ENCODE measurements around the gene PODNL1.

Gene PODNL1

DNA sequence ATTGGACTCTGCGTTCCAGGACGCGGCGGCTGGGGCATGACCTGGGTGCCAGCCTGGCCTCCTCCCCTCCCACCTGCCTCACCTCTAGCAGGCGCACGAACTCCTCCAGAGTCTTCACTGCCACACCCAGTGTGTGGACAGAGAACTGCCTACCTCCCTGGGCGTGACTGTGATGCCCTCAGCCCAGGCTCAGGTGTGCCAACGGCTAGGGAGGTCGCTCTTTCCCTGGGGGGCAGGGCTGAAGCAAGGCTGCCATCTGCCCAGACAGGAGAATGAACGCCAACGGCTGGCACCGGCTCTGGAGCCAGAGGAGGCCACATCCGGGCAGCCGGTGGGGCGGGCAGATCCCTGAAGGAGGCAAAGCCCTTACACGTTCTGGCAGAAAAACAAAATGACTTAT lies 49.9 kb downstream of the PODNL1 start:
- in situ Hi-C loops (cut with HindIII; ENCODE audit: low pct_ligation_motif_present, low sequenced_read_pairs) = no loop called here
- no peak overlapping the region for H3K4me3 ChIP-seq (ENCODE audit: low read depth, low read length)
- H3K36me3 ChIP-seq (replicated peaks) = no peaks in the 10 kb centered on the region
- no peaks in the 10 kb centered on the region for H3K27me3 ChIP-seq (replicated peaks)
- no peak overlapping the region for H3K27ac ChIP-seq
- DNase-seq = no peak
- TF ChIP-seq, protein P1, sequence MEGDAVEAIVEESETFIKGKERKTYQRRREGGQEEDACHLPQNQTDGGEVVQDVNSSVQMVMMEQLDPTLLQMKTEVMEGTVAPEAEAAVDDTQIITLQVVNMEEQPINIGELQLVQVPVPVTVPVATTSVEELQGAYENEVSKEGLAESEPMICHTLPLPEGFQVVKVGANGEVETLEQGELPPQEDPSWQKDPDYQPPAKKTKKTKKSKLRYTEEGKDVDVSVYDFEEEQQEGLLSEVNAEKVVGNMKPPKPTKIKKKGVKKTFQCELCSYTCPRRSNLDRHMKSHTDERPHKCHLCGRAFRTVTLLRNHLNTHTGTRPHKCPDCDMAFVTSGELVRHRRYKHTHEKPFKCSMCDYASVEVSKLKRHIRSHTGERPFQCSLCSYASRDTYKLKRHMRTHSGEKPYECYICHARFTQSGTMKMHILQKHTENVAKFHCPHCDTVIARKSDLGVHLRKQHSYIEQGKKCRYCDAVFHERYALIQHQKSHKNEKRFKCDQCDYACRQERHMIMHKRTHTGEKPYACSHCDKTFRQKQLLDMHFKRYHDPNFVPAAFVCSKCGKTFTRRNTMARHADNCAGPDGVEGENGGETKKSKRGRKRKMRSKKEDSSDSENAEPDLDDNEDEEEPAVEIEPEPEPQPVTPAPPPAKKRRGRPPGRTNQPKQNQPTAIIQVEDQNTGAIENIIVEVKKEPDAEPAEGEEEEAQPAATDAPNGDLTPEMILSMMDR (IDR thresholded peaks at IDR 0.05; ENCODE audit: low read depth, low read length, missing control alignments) = no peak

DNA sequence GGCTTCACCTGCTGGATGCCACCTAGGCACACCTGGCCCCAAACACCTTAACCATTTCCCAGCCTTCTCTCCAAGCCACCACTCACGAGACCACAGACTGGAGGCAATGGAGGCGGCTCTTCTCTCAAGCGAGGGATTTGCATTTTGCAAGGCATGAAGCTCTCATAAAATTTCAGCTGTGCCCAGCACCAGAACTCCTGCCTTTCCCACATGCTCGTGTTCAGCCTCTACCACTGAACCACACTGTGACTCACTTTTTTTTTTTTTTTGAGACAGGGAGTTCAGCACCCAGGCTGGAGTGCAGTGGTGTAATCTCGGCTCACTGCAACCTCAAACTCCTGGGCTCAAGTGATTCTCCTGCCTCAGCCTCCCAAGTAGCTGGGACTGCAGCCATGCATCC lies 50.7 kb downstream of the PODNL1 start:
- in situ Hi-C loops (cut with HindIII; ENCODE audit: low pct_ligation_motif_present, low sequenced_read_pairs) = no loop called here
- no peaks in the 10 kb centered on the region for H3K36me3 ChIP-seq (replicated peaks)
- H3K4me3 ChIP-seq (ENCODE audit: low read depth, low read length) = no peak overlapping the region
- H3K27me3 ChIP-seq (replicated peaks) = no peaks in the 10 kb centered on the region
- H3K27ac ChIP-seq = no peak overlapping the region
- TF ChIP-seq, protein P1 (IDR thresholded peaks at IDR 0.05; ENCODE audit: low read depth, low read length, missing control alignments) = no peak
- no peak for DNase-seq

DNA sequence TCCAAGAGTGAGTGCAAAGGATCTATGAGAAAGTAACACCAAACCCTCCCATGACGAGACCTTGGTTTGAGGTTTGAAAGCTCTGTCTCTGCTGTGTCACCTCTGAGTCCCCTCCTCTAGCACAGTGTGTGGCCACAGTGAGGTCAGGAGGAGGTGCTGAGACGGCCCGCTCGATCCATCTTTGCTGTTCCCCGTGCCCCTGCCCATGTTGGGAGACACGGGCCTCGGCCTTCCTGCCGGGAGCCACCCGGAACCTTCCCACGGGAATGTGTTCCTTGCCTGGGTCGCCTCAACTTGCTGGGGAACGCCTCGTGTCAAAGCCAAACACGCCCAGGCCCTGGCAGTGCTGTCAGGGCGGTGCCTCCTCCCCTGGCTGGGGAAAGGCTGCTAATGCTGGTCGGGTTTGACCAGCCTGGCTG lies 51.2 kb downstream of the PODNL1 start:
- TF ChIP-seq, protein P1 (IDR thresholded peaks at IDR 0.05; ENCODE audit: low read depth, low read length, missing control alignments) = no peak
- in situ Hi-C loops (cut with HindIII; ENCODE audit: low pct_ligation_motif_present, low sequenced_read_pairs) = no loop called here

DNA sequence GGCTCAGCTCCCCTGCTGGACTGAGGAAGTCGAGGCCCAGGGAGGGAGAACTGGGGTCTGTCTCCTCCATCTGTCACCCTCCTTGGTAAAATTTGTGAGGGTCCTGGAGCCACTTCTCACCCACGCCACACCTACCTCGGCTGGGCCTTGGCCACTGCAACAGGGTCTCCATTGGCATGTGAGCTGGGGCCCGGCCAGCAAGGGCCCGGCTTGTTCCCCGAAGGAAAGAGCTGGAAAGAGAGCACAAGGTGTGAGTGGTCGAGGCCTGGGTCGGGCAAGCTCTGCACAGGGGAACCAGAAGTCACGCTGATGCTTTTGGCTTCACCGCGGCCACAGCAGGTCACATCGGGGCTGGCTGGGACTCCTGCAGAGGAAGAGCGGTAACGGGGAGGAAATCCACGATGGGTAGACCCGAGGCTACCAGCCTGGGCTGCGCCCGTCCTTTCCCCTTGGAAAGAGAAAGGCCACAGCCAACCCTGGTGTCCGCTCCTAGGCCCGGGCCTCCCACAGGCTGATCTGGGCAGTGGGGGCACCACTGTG lies 52.3 kb downstream of the PODNL1 start:
- H3K27ac ChIP-seq = no peak overlapping the region
- H3K27me3 ChIP-seq (replicated peaks) = no peaks in the 10 kb centered on the region
- TF ChIP-seq, protein P1 (IDR thresholded peaks at IDR 0.05; ENCODE audit: low read depth, low read length, missing control alignments) = no peak
- in situ Hi-C loops (cut with HindIII; ENCODE audit: low pct_ligation_motif_present, low sequenced_read_pairs) = no loop called here
- H3K4me3 ChIP-seq (ENCODE audit: low read depth, low read length) = no peak overlapping the region
- DNase-seq = no peak
- H3K36me3 ChIP-seq (replicated peaks) = no peaks in the 10 kb centered on the region

More for the DNA sequence above, 51.2 kb downstream of the PODNL1 start:
- Histone ChIP-seq H3K27ac (no peak overlapping the region), H3K27me3 (replicated peaks) (no peaks in the 10 kb centered on the region), H3K4me3 (ENCODE audit: low read depth, low read length) (no peak overlapping the region), H3K36me3 (replicated peaks) (no peaks in the 10 kb centered on the region)
- no peak for DNase-seq

DNA sequence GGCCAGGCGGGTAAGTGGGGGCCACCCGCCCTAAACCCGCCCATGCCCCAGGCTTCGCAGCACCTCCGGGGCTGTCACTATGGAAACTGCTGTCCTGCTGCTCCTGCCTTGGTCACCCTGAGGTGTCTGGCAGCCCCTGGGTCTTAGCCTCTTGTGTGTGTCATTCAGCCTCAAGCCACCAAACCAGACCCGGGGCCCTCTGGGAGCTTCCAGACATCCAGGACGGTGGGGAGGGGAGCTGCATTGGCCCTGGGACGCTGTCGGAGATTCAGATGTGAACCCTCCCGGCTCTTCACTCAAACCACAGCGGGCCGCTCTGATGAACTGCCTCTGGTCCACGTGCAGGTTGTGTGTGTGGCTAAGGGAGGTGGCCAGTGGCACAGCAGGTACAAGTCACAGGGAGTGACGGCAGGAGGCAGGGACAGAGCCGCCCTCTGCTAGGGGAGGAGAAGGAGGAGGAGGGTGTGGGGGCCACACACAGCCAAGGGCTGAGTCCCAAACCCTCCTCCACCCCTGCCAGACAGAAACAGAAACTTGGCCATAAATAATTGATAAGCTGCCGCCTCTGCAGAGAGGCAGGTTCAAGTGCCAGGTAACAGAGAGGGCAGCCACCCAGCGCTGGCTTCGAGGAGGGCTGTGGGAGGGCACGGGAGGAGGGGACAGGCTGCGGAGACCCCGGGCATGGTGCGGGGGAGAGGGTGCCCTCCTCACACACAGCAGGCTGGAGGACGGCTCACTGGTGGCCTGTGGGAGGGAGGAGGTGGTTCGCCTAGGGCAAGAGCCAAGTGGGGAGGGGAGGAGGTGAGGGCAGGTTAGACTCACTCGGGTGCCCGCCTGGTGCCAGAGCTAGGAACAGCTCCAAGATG lies 53.3 kb downstream of the PODNL1 start:
- H3K4me3 ChIP-seq (ENCODE audit: low read depth, low read length) = no peak overlapping the region
- TF ChIP-seq, protein P1 (IDR thresholded peaks at IDR 0.05; ENCODE audit: low read depth, low read length, missing control alignments) = no peak
- no peak for DNase-seq
- no peak overlapping the region for H3K27ac ChIP-seq
- in situ Hi-C loops (cut with HindIII; ENCODE audit: low pct_ligation_motif_present, low sequenced_read_pairs) = no loop called here
- no peaks in the 10 kb centered on the region for H3K36me3 ChIP-seq (replicated peaks)
- no peaks in the 10 kb centered on the region for H3K27me3 ChIP-seq (replicated peaks)
